ENCODE data around the gene PDE6A.

The PDE6A gene

GRCh38 chr5:149833116-149833827 is 111.3 kb downstream of the PDE6A start:
- DNase-seq, result no peak

GRCh38 chr5:149832636-149833035 is 112.0 kb downstream of the PDE6A start:
- no peak for DNase-seq

GRCh38 chr5:149831492-149831891 is 113.1 kb downstream of the PDE6A start:
- DNase-seq, result peak; percentile 65 to 82 (median 79)

GRCh38 chr5:149830579-149830978 is 114.0 kb downstream of the PDE6A start:
- no peak for DNase-seq

GRCh38 chr5:149829954-149830353 is 114.6 kb downstream of the PDE6A start:
- no peak for DNase-seq

GRCh38 chr5:149828161-149829011 is 116.2 kb downstream of the PDE6A start:
- DNase-seq, result peak; percentile 91 to 96 (median 94)

- DNase-seq, result no peak
Observed at GRCh38 chr5:149827546-149827945, 117.0 kb downstream of the PDE6A start.

GRCh38 chr5:149827086-149827485 is 117.5 kb downstream of the PDE6A start:
- no peak for DNase-seq

GRCh38 chr5:149826574-149826973 is 118.0 kb downstream of the PDE6A start:
- DNase-seq, result no peak

- DNase-seq, result no peak
Observed at GRCh38 chr5:149824846-149825245, 119.7 kb downstream of the PDE6A start.

- DNase-seq, result peak in 2 of 3 donors; percentile 28 to 35
Observed at GRCh38 chr5:149824120-149824519, 120.5 kb downstream of the PDE6A start.

GRCh38 chr5:149823375-149823774 is 121.2 kb downstream of the PDE6A start:
- no peak for DNase-seq

- DNase-seq, result no peak
Observed at GRCh38 chr5:149822301-149822700, 122.3 kb downstream of the PDE6A start.

GRCh38 chr5:149820536-149821510 is 123.8 kb downstream of the PDE6A start:
- no peak for DNase-seq

- no peak for DNase-seq
Observed at GRCh38 chr5:149820012-149820411, 124.6 kb downstream of the PDE6A start.

GRCh38 chr5:149818116-149818515 is 126.5 kb downstream of the PDE6A start:
- no peak for DNase-seq

GRCh38 chr5:149817539-149818060 is 127.0 kb downstream of the PDE6A start:
- DNase-seq, result no peak

GRCh38 chr5:149816661-149817060 is 127.9 kb downstream of the PDE6A start:
- no peak for DNase-seq

GRCh38 chr5:149811453-149811852 is 133.1 kb downstream of the PDE6A start:
- no peak for DNase-seq

GRCh38 chr5:149810856-149811255 is 133.7 kb downstream of the PDE6A start:
- DNase-seq, result peak; percentile 77 to 88 (median 85)

- no peak for DNase-seq
Observed at GRCh38 chr5:149809931-149810691, 134.5 kb downstream of the PDE6A start.
